ENCODE measurements around the gene DBF4.

- no peak for TF ChIP-seq CEBPB (IDR thresholded peaks at IDR 0.05)
- TF ChIP-seq TAF1 (IDR thresholded peaks at IDR 0.05; ENCODE audit: low read depth): no peak
- TF ChIP-seq EP300 (IDR thresholded peaks at IDR 0.05; ENCODE audit: borderline replicate concordance): no peak
- TF ChIP-seq CREB1 (IDR thresholded peaks at IDR 0.05; ENCODE audit: low read depth): no peak
- TF ChIP-seq YY1 (IDR thresholded peaks at IDR 0.05; ENCODE audit: low read depth): no peak
- TF ChIP-seq EGR1 (IDR thresholded peaks at IDR 0.05): no peak
- no peak for TF ChIP-seq REST (IDR thresholded peaks at IDR 0.05; ENCODE audit: low read depth)
- no peak for TF ChIP-seq MAX (IDR thresholded peaks at IDR 0.05)
Measured at GRCh38 chr7:87918740-87919139, 42.4 kb downstream of the DBF4 start.

Measured in Ishikawa (cell line).